Hematopoietic multipotent progenitor cell treated with erythropoietin and hydrocortisone succinate and interleukin-3 and kit ligand, for 8 days (in vitro differentiated cells): Measurements from ENCODE around the gene PABPN1.

Source experiments
- DNase-seq: peaks from one replicate; pipeline ENCODE4 v3.0.0-alpha.2; 2015

PABPN1 gene, protein sequence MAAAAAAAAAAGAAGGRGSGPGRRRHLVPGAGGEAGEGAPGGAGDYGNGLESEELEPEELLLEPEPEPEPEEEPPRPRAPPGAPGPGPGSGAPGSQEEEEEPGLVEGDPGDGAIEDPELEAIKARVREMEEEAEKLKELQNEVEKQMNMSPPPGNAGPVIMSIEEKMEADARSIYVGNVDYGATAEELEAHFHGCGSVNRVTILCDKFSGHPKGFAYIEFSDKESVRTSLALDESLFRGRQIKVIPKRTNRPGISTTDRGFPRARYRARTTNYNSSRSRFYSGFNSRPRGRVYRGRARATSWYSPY

DNA sequence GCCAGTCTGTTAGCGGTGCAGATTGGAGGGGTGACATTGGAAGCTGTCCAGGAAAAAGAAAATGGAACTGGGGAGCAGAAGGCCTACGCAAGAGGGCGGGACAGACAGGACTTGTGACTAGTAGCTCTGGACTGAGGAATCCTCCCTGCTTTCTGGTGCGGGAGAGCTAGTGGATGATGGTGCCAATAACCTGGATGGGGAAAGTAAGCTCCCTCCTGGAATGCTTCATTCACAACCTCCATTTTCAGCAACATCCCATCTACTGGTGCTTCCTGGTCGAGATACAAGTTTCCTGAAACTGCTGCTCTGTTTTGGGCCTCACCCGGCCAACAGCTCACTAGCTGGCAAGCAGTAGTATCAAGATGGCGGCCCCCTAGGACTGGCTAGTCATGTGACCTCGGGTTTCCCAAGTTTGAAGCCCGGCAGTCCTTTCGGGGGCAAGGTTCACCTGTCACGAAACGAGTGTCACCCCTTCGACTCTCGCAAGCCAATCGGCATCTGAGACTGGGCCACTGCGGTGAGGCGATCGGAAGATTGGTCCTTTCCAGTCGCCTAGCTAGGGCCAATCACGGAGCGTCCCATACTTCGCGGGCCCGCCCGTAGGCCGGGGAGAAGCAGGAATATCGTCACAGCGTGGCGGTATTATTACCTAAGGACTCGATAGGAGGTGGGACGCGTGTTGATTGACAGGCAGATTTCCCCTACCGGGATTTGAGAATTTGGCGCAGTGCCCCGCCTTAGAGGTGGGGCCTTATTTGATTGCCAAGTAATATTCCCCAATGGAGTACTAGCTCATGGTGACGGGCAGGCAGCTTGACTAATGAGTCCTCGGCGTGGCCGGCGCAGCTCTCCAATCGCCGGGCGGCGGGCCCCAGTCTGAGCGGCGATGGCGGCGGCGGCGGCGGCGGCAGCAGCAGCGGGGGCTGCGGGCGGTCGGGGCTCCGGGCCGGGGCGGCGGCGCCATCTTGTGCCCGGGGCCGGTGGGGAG lies at the start of gene PABPN1:
TSS of gene PABPN1 (plus strand) at position 874 of the 988 bp plus-strand sequence. CDS start at position 887, 13 bp downstream.
- peak; percentile 100 for DNase-seq

DNA sequence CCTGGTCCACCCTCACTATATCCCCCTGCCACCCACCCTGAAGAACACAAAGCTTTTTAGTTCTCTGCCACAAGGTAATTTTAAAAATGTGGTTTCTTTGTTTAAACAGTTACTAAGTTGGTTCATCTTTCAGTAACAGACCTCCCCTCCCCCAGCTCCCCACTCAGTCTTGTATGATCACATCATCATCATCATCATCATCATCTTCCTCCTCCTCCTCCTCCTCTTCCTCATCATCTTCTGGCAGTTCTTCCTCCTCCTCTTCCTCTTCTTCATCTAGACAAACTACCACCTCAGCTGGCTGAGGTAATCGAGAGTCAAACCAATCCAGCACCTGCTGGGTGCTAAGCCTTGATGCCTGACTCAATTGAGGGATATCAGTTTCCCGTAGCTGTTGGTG lies 45.8 kb upstream of the PABPN1 start:
- DNase-seq: no peak

DNA sequence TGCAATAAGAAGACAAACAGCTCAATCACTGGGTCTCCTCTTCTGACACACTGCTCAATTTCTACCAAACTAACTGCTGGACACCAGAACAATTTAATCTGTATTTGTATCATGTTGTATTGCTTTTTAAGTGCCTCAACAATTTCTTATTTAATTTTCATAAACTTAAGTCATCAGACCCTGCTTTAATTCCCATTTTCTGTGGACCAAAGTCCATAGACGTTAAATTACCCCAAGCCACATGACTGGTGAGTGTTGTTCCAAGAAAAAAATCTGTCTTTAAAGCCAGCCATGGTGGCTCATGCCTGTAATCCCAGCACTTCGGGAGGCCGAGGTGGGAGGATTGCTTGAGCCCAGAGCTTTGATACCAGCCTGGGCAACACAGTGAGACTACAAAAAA lies 44.1 kb upstream of the PABPN1 start:
- DNase-seq: no peak

DNA sequence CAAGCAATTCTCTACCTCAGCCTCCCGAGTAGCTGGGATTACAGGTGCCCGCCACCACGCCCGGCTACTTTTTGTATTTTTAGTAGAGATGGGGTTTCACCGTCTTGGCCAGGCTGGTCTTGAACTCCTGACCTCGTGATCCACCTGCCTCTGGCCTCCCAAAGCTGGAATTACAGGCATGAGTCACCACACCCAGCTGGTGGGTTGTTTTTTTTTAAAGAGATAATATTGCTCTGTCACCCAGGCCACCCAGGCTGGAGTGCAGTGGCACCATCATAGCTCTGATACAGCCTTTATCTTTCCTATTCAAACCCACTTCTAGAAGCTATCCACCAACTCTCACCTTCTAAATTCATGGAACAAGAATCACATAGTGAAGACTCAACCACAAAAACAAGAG lies 43.3 kb upstream of the PABPN1 start:
- DNase-seq: peak; percentile 82

DNA sequence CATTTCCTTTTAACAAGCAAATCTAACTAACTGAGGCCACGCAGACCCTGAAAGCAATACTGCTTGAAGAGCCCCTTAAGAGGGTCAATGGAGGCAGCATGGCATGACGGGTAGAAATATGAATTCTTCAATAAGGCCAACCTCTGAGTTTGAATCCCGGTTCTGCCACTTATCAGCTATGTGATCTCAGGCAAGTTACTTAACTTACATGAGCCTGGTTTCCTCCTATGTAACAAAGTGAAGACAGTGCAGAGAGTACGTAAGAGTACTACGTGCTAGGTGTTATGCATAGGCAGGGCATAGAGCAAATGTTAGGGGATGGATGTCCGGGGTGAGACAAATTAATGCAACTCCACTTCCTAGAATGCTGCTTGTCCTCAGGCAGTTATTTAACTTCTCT lies 40.0 kb upstream of the PABPN1 start:
- no peak for DNase-seq

DNA sequence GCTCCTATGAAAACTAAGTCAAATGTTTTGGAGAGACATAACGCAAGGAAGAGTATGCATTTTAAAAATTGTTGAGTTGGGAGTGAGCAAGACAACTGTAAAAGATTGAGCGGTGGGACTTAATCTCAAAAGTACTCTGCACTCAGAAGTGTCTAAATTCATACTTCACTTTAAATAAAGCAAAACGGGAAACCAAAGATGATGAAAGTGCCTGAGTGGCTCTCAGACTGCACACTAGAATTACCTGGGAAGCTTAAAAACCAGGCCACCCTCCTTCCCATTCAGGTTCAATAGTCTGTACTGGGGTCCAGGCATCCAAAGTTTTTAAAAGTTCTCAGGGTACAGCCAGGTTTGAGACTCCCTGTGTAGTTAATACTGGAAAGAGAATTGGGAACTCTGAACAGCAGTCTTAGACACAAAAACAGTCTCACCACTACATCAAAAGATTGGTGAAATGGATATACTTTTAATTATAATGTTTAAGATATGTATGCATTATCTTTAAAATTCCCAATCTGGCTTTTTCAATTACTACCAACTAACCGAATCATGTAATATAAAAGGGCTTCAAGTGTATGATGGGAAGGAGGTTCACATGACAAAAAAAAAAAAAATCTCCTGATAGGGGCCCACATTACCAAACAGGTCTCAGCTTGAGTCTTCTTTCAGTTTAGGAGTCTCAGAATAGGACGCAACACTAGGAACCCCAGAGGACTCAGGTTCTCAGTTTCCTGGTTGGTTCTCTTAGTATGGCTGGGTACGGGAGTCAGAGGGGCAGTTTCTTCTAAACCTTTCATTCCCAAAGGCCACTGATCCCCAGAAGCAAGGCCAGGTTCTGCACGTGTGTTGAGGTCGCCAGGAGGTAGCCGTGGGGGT lies 36.4 kb upstream of the PABPN1 start:
- DNase-seq: peak; percentile 54

DNA sequence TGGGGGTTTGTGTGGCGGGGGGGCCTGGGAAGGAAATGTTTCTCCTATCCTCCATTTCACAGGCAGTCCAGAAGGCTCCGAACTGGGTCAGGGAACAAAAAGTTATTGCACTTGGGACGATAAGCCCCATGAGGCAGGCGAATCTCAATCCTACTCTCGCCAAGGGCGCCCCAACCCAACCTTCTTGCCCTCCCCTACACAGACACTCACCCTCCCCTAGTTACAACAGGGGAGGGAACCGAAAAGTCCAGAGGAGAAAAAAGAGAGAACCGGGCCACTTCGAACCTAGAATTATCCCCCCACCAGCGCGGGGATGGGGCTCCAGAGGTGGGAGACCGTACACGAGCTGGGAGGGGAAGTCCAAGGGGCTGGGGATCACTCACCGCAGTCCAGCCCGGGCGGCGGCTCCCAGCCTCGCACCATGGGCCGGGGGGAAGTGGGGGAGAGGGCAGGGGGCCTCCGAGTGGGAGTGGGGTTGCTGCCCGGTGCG lies 35.7 kb upstream of the PABPN1 start:
- peak; percentile 43 for DNase-seq

DNA sequence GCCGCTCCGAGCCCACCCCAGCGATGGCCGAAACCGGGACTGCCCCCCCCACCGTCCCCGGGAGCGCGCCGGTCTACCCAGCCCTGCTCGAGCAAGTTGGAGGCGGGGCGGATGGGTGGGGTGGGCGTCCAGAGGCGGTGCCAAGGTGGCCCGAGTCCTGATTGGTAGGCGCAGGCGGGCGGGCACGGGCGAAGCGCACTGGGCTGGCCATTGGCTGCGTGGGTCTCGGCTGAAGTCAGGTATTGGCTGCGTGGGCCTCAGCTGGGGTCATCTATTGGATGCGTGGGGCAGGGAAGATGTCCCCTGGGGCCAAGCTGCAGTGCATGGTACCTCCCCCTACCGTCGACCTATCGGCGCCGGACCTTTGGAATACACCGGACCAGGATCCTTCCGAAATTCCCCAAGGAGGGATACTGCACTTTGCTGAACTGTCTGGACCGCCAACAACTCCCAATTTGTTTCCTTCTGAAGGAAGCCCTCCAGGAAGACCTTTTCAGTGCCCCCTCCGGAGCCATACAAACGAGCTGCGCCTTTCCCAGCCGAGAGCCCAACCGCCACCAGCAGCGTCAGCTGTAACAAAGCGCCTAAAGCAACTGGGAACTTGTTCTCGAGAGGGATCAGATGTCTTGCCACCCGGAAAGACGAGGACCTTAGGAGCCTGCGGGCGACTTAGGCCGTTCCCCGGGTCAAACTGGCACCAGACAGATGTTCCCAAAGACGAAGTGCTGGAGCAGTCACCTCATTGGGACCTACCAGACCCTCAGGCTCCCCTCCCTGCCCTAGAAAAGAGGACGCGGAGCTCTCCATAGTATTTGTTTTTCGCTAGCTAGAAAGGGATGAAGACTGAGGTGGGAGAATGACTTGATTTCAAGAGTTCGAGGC lies 35.0 kb upstream of the PABPN1 start, which contains the start of gene HOMEZ:
TSS of gene HOMEZ (minus strand) at position 113 of the 882 bp plus-strand sequence. CDS start 180 bp downstream, outside the sequence.
- DNase-seq: peak; percentile 98

DNA sequence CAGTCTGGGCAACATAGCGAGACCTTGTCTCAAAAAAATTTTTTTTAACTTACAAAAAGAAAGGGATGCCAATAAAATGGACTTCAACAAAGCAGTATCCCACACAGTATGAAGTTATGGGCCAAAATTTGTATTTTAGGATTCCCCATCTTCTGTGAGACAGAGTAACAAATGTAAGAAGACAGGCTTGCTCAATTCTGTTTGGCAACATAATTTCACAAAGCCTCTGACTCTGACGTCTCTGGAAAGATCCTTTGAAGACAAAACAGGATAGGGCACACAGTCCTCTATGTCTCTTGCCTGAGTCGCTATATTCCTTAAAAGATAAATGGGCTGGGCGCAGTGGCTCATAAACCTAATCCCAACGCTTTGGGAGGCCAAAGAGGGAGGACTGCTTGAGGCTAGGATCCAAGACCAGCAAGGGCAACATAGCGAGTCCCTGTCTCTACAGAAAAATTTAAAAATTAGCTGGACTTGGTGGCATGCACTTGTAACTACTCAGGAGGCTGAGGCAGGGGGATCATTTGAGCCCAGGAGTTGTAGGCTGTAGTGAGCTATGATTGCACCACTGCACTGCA lies 34.3 kb upstream of the PABPN1 start:
- no peak for DNase-seq

DNA sequence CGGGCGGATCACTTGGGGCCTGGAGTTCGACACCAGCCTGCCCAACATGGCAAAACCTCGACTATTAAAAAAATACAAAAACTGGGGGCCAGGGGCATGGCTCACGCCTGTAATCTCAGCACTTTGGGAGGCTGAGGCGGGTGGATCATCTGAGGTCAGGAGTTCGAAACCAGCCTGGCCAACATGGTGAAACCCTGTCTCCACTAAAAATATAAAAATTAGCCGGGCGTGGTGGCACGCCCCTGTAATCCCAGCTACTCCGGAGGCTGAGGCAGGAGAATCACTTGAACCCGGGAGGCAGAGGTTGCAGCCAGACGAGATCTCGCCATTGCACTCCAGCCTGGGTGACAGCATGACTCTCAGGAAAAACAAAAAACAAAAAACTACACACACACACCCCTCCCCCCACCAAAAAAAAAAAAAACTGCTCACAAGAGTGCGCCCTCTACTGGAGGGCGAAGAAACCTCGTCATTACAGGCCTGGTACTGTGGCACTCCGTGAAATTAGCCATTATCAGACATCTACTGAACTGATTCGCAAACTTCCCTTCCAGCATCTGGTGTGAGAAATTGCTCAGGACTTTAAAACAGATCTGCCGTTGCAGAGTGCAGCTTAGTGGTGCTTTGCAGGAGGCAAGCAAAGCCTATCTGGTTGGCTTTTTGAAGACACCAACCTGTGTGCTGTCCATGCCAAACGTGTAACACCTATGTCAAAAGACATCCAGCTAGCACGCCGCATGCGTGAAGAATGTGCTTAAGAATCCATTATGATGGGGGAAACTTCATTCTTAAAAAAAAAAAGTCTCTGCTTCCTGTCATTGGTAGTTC lies 26.3 kb upstream of the PABPN1 start:
- DNase-seq: peak; percentile 79

DNA sequence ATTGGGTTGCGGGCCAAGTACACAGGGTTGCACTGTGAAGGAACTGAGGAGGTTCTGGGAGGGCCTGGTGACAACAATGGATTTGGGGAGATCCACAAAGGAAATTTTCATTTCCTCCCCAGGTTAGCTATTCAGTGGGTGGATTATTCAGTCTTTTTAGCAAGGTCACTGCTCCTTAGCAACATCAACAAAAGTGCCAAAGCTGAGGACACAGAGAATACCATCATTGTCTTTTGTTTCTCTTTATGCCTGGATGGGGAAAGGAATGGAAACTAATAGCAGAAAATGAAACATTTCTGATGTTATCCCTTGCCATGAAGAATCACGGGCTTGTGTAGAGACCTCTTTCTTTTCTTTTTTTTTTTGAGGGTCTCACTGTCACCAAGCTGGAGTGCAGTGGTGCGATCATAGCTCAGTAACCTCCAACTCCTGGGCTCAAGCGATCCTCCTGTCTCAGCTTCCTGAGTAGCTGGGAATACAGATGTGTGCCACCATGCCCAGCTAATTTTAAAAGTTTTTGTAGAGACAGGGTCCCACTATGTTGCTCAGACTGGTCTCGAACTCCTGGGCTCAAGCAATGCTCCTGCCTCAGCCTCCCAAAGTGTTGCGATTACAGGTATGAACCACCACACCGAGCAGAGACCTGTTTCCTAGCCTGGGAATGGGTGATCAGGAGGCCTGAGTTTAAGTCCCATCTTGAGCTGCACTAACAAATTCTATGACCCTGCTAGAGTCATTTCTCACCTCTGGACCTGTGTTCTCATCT lies 25.1 kb upstream of the PABPN1 start:
- no peak for DNase-seq

DNA sequence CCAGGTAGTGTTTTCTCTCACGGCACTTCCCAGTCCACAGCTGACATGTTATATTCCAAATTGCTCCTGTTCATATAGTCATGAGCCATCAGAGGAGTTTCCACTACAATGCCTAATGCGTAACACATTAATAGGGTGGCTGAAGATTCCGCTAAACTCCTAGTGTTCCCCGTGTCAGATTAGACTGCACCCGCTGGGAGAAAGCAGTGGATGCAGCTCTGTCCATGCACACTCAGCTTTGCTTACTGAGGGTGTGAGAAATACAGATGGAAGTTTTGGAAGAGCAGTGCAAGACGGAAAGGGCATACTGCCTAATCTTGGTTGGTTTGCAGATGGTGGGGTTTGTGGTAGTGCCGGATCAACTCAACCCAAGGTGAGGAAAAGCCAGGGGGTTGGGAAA lies 24.2 kb upstream of the PABPN1 start:
- no peak for DNase-seq

DNA sequence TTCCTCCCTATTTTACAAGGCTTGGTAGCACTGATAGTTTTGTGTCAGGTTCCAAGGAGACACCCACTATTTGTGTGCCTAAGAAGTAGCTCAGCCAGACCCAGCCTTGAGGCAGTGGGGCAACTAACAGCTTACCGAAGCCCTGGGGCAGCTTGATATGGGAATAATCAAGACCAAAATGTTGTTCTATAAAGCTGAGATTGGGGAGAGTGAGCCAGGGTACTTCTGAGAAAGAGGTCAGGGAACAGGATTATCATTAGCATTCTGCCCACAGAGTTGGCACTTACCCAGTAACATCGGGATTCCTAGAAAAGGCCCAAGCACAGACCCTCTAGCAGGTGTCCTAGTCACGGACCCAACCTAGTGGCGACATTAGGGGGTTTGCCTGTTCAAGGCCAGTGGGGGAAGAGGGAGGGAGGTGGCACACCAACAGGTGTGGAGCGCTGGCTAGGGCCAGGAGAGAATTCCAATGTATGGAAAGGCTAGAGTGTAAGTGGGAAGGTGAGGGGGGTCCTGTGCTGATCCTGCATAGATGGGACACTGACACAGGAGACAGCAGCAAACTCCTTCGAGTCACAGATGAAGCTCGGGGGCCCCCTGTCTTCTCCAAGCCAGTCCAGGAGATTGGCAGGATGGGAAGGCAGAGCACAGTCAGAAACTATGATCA lies 23.5 kb upstream of the PABPN1 start:
- peak; percentile 91 for DNase-seq

DNA sequence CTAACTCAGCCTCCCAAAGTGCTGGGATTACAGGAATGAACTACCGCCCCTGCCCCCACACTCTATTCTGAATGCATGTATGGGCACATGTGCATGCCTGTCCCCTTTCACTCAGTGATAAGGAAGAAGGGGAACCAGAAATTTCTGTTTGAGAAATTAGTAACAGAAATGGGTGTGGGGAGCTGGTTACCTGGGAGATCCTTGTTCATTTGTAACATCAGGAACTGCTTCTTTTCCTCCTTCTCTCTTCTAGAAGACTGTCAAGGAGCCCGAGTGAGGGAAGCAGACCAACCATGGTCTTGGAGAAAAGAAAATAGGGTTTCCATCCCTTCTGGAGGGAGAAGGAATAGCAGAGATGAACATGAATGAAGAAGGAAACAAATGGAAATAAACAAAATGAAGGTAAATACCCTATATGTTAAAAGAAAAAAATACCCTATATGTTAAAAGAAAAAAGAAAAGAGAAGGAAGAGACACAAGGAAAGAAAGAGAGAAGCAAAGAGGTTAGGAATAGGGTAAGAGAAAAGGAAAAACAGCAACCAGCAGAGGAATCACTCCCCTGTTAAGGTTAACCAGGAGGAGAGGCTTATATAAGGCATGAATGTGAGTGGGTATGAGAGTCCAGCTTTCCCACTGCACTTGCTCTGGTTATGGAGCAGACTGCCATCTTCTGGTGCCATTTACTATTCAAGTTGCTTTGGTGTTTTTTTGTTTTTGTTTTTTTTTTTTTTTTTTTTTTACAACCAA lies 21.9 kb upstream of the PABPN1 start:
- peak; percentile 73 for DNase-seq

DNA sequence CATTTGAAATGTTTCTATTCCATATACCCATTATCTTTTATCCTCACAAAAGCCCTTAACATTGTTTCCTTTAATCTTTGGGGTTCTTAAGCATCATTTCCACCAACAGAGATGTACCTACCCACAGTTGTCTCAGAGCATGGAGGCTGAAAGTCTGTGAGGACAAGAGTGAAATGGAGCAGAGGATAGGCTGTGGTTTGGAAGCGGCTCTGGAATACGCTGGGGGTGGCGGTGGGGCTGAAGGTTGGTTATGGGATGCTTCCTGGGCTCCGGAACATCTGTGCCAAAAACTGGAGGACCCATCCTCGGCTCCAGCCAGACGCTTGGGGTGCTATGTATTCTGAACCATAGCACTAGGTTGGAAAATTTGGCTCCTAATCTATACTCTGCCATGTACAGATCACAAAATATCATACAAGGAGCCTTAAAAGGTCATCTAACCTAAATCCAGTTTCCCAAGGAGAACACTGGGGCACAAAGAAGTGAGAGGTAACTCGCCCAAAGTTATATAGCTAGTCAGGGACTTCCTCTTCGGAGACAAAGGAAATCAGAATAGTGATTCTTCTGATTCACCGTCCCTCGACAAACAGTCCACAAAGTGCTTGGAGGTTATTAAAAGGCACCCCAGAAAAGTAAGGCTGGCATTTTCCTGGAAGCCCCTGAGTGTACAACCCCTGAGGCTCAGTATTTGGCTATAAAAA lies 21.1 kb upstream of the PABPN1 start:
- no peak for DNase-seq

DNA sequence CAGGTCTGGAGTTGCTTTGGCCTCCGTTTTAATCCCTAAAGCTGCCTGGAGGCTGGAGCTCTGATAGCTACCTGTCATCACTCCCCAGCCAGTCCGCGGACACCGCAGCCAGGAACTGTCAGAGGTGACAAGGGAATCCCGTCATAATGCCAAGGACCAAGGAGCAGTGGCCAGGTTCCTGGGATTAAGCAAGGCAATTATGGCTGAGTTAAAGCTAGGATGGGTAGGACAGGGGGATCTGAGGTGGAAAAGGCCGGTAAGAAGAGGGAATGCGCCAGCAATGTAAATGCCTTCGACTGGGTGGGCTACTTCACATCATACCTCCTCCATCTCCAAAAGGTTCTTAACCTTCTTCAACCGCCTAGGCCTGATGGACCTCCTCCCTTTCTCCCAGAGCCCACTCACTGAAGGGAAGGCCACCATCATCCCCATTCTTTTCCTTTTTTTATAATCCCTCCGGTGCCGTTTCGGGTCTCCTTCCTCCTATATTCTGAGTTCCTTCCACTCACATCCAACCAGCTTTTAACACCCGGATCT lies 20.5 kb upstream of the PABPN1 start:
- no peak for DNase-seq
